AG04449 (cell line): ENCODE data around the gene SEL1L2.

Source experiments
- CTCF ChIA-PET: fragments of 350-600 bp; formaldehyde crosslinking; extraction: SDS; loops from one replicate; lab custom pipeline; 2021; ENCODE audit warnings: antibody characterized with exemption; lab: Yijun Ruan, JAX
- POLR2A ChIA-PET: fragments of 400-600, 350-600 bp; formaldehyde crosslinking; extraction: SDS; loops from one replicate; lab custom pipeline; 2020; ENCODE audit warnings: antibody characterized with exemption, inconsistent platforms; lab: Yijun Ruan, JAX
- DNase-seq: peaks from one replicate; pipeline ENCODE4 v3.0.0-alpha.2; 2010; ENCODE audit warnings: low read depth, low spot score
- H3K4me3 ChIP-seq: 2 replicates; pipeline ENCODE4 v1.5.1; 2011; ENCODE audit warnings: low read depth, mild to moderate bottlenecking, control low read depth, low read length
- CTCF ChIP-seq: IDR thresholded peaks from one replicate; pipeline ENCODE4 v1.5.1; 2011; ENCODE audit warnings: mild to moderate bottlenecking, moderate library complexity, low read length, control low read depth, inconsistent platforms; ENCODE audit not compliant: insufficient read depth; ENCODE audit errors: missing control alignments

Gene SEL1L2

GRCh38 chr20:13922241-13922640 lies 68.2 kb downstream of the SEL1L2 start:
- ChIA-PET POLR2A (no interaction called here), CTCF (no interaction called here)
- DNase-seq = no peak
- TF ChIP-seq CTCF = no peak
- no peak overlapping the region for H3K4me3 ChIP-seq

- no peak overlapping the region for H3K4me3 ChIP-seq
- DNase-seq = no peak
- ChIA-PET CTCF (no interaction called here), POLR2A (no interaction called here)
- TF ChIP-seq CTCF = no peak
Observed at GRCh38 chr20:13915284-13915683, 75.1 kb downstream of the SEL1L2 start.

- DNase-seq = no peak
- ChIA-PET POLR2A (no interaction called here), CTCF (interaction anchor here (0.8 kb wide), 1 partner anchor 43 kb away, joined by 3 read pairs; no protein-coding TSS in a partner anchor)
- no peak for TF ChIP-seq CTCF
- no peak overlapping the region for H3K4me3 ChIP-seq
Observed at GRCh38 chr20:13913572-13913971, 76.8 kb downstream of the SEL1L2 start.

GRCh38 chr20:13913131-13913530 lies 77.3 kb downstream of the SEL1L2 start:
- ChIA-PET CTCF (interaction anchor here (0.8 kb wide), 1 partner anchor 42 kb away, joined by 3 read pairs; no protein-coding TSS in a partner anchor), POLR2A (no interaction called here)
- no peak for TF ChIP-seq CTCF
- DNase-seq = no peak
- no peak overlapping the region for H3K4me3 ChIP-seq

GRCh38 chr20:13910492-13910891 lies 79.9 kb downstream of the SEL1L2 start:
- TF ChIP-seq CTCF = no peak
- ChIA-PET CTCF (no interaction called here), POLR2A (no interaction called here)

GRCh38 chr20:13909067-13909466 lies 81.3 kb downstream of the SEL1L2 start:
- H3K4me3 ChIP-seq = no peak overlapping the region
- ChIA-PET CTCF (no interaction called here), POLR2A (no interaction called here)
- DNase-seq = no peak
- no peak for TF ChIP-seq CTCF

More at GRCh38 chr20:13910492-13910891, 79.9 kb downstream of the SEL1L2 start:
- no peak overlapping the region for H3K4me3 ChIP-seq
- DNase-seq = no peak
